H1 (cell line): Measurements from ENCODE around the gene NTMT1. TPM values are rescaled to one million over a fixed set of nuclear protein-coding genes. Genes with fewer than 3 reads are reported as not detected.
"Not testable (repeated sequence)": the region's sequence is repeated elsewhere in the genome, so short reads cannot be mapped to it uniquely, and the experiment has no call there.

Source experiments
- CTCF ChIA-PET: fragments of 300-600 bp; sonication (Branson Sonifier 250); formaldehyde crosslinking; loops from one replicate; lab custom pipeline; 2021; ENCODE audit not compliant: partially characterized antibody; lab: Charles Lee
- POLR2A ChIA-PET: fragments of 300-600 bp; sonication (Branson Sonifier 250); formaldehyde crosslinking; loops from one replicate; lab custom pipeline; 2021; ENCODE audit warnings: inconsistent platforms; ENCODE audit not compliant: partially characterized antibody; lab: Charles Lee
- DNase-seq, 2 experiments: peaks; one replicate each; pipeline versions ENCODE4 v3.0.0 to v3.0.0-alpha.2; 2010 to 2022; ENCODE audit warnings: low spot score in 2 of 2, low read depth in 1 of 2, mixed read lengths in 1 of 2
- FAIRE-seq: peaks from 2 replicates; lab custom pipeline; 2011; peaks lifted over from hg19 to GRCh38; lab: Jason Lieb, UNC
- H2AFZ ChIP-seq: 2 replicates; pipeline ENCODE4 v1.8.1; 2012; ENCODE audit warnings: low read length, inconsistent platforms
- H2AK5ac ChIP-seq: 2 replicates; pipeline ENCODE4 v1.6.1; 2013; ENCODE audit warnings: low read depth, low read length
- H2BK120ac ChIP-seq: replicated peaks from 2 replicates; pipeline ENCODE3; 2013; ENCODE audit warnings: low read depth, low read length, inconsistent platforms
- H2BK12ac ChIP-seq: 2 replicates; pipeline ENCODE4 v1.6.1; 2013; ENCODE audit warnings: low read depth, low read length
- H2BK15ac ChIP-seq: 2 replicates; pipeline ENCODE4 v1.6.1; 2013; ENCODE audit warnings: low read length
- H2BK20ac ChIP-seq: 2 replicates; pipeline ENCODE4 v1.6.1; 2013; ENCODE audit warnings: low read length
- H2BK5ac ChIP-seq: 2 replicates; pipeline ENCODE4 v1.6.1; 2013; ENCODE audit warnings: low read depth, low read length
- H3K14ac ChIP-seq: 2 replicates; pipeline ENCODE4 v1.6.1; 2013; ENCODE audit warnings: inconsistent platforms; ENCODE audit not compliant: insufficient read length
- H3K18ac ChIP-seq: 2 replicates; pipeline ENCODE4 v1.6.1; 2013; ENCODE audit warnings: low read length; ENCODE audit errors: extremely low read depth
- H3K23ac ChIP-seq: 2 replicates; pipeline ENCODE4 v1.6.1; 2013; ENCODE audit warnings: inconsistent platforms; ENCODE audit not compliant: insufficient read length
- H3K23me2 ChIP-seq: 2 replicates; pipeline ENCODE4 v1.6.1; 2013; ENCODE audit warnings: low read depth, low read length
- H3K27ac ChIP-seq: 2 replicates; pipeline ENCODE4 v1.6.1; 2011; ENCODE audit warnings: low read depth, low read length, inconsistent platforms
- H3K27me3 ChIP-seq, 4 experiments: replicated peaks in 1 of 4; 1 replicate in 1 of 4; 2 replicates in 3 of 4; pipeline versions ENCODE4 v1.6.1 to v1.8.1; 2011 to 2013; ENCODE audit warnings: low read length in 3 of 4, mild to moderate bottlenecking in 3 of 4, inconsistent platforms in 2 of 4, mixed read lengths in 2 of 4, moderate library complexity in 1 of 4; ENCODE audit not compliant: control insufficient read depth in 3 of 4, insufficient read depth in 3 of 4; ENCODE audit errors: extremely low read depth in 1 of 4
- H3K36me3 ChIP-seq, 4 experiments: 2 replicates each; pipeline versions ENCODE4 v1.6.1 to v1.8.1; 2011 to 2013; ENCODE audit warnings: mild to moderate bottlenecking in 4 of 4, low read length in 3 of 4, moderate library complexity in 2 of 4, control low read depth in 1 of 4, inconsistent platforms in 1 of 4; ENCODE audit not compliant: insufficient read depth in 4 of 4, control insufficient read depth in 2 of 4
- H3K4ac ChIP-seq: replicated peaks from 2 replicates; pipeline ENCODE3; 2013; ENCODE audit warnings: low read length, low read depth, mixed read lengths, inconsistent platforms; ENCODE audit not compliant: insufficient read length
- H3K4me1 ChIP-seq, 4 experiments: replicated peaks in 1 of 4; 1 replicate in 1 of 4; 2 replicates in 3 of 4; pipeline versions ENCODE4 v1.6.1 to v1.8.1; 2011 to 2013; ENCODE audit warnings: low read length in 3 of 4, inconsistent platforms in 2 of 4, mixed read lengths in 1 of 4; ENCODE audit not compliant: insufficient read depth in 4 of 4, control insufficient read depth in 3 of 4
- H3K4me2 ChIP-seq, 2 experiments: 2 replicates each; pipeline versions ENCODE4 v1.6.1 to v1.8.1; 2011 to 2013; ENCODE audit warnings: low read depth in 2 of 2, low read length in 2 of 2, control low read depth in 1 of 2, inconsistent platforms in 1 of 2, mild to moderate bottlenecking in 1 of 2; ENCODE audit not compliant: insufficient read depth in 1 of 2
- H3K4me3 ChIP-seq, 4 experiments: fragments of 200-600, 300-600 bp in 1 of 4; sonication (generic), shearing (Covaris generic), sonication (Bioruptor Twin) in 1 of 4; 2 replicates each; pipeline versions ENCODE4 v1.5.1 to v1.8.1; 2011 to 2016; ENCODE audit warnings: low read length in 4 of 4, low read depth in 3 of 4, control low read depth in 2 of 4, inconsistent platforms in 2 of 4, mild to moderate bottlenecking in 2 of 4, mixed read lengths in 1 of 4, moderate library complexity in 1 of 4; ENCODE audit not compliant: insufficient read depth in 2 of 4; ENCODE audit errors: extremely low read depth in 1 of 4
- H3K56ac ChIP-seq: replicated peaks from 2 replicates; pipeline ENCODE3; 2013; ENCODE audit warnings: low read depth, mild to moderate bottlenecking, mixed read lengths, low read length, inconsistent platforms; ENCODE audit not compliant: insufficient read length
- H3K79me1 ChIP-seq: 2 replicates; pipeline ENCODE4 v1.6.1; 2013; ENCODE audit warnings: low read depth, low read length, control low read depth
- H3K79me2 ChIP-seq, 2 experiments: 2 replicates each; pipeline versions ENCODE4 v1.6.1 to v1.8.1; 2012 to 2013; ENCODE audit warnings: low read length in 2 of 2, mild to moderate bottlenecking in 2 of 2, inconsistent platforms in 1 of 2; ENCODE audit not compliant: insufficient read depth in 2 of 2, control insufficient read depth in 1 of 2
- H3K9ac ChIP-seq, 4 experiments: replicated peaks in 1 of 4; 1 replicate in 1 of 4; 2 replicates in 3 of 4; pipeline versions ENCODE4 v1.6.1 to v1.8.1; 2011 to 2013; ENCODE audit warnings: low read depth in 3 of 4, low read length in 3 of 4, control low read depth in 2 of 4, mild to moderate bottlenecking in 2 of 4, moderate library complexity in 2 of 4, inconsistent platforms in 1 of 4; ENCODE audit errors: extremely low read depth in 1 of 4
- H3K9me3 ChIP-seq, 2 experiments: 2 replicates each; pipeline versions ENCODE4 v1.6.1 to v1.8.1; 2012 to 2013; ENCODE audit warnings: mild to moderate bottlenecking in 2 of 2, moderate library complexity in 2 of 2, control low read depth in 1 of 2, inconsistent platforms in 1 of 2, low read depth in 1 of 2, low read length in 1 of 2, mixed read lengths in 1 of 2; ENCODE audit not compliant: insufficient read depth in 2 of 2
- H4K20me1 ChIP-seq, 2 experiments: replicated peaks in 1 of 2; 2 replicates each; pipeline versions ENCODE3 to v1.8.1; 2011 to 2013; ENCODE audit warnings: inconsistent platforms in 2 of 2, low read length in 2 of 2, mild to moderate bottlenecking in 1 of 2; ENCODE audit not compliant: insufficient read depth in 2 of 2, control insufficient read depth in 1 of 2
- H4K5ac ChIP-seq: 2 replicates; pipeline ENCODE4 v1.6.1; 2013; ENCODE audit warnings: low read length, low read depth, mixed read lengths, inconsistent platforms; ENCODE audit not compliant: insufficient read length
- H4K8ac ChIP-seq: 2 replicates; pipeline ENCODE4 v1.8.0; 2013; ENCODE audit warnings: mild to moderate bottlenecking, moderate library complexity, low read length, inconsistent platforms; ENCODE audit not compliant: insufficient read depth; ENCODE audit errors: extremely low read depth
- H4K91ac ChIP-seq: replicated peaks from 2 replicates; pipeline ENCODE3; 2013; ENCODE audit warnings: low read length, mixed read lengths, inconsistent platforms; ENCODE audit not compliant: insufficient read length
- WGBS, 2 experiments: shearing (Covaris generic) in 1 of 2; methylation state at CpG; one replicate each; pipeline versions ENCODE4 v1.1.6 to v1.1.7; 2013 to 2015; ENCODE audit warnings: low lambda C conversion rate in 2 of 2, mixed read lengths in 2 of 2, inconsistent platforms in 1 of 2, low coverage in 1 of 2, missing lambda C conversion rate in 1 of 2; ENCODE audit not compliant: insufficient replicate concordance in 2 of 2, insufficient coverage in 1 of 2, insufficient read length in 1 of 2; ENCODE audit errors: extremely low coverage in 1 of 2, missing lambda C conversion rate in 1 of 2; 5-methylcytosine and 5-hydroxymethylcytosine counted together
- polyA plus RNA-seq, 7 experiments: library from polyadenylated mRNA; depleted of rRNA in 3 of 7; stranded (reverse) in 5 of 7; unstranded in 2 of 7; fragments of >200 nt in 5 of 7; fragments of 200-250 nt in 2 of 7; gene quantifications; 1 replicate in 5 of 7; 2 replicates in 1 of 7; 4 replicates in 1 of 7; pipeline versions ENCODE4 v1.2.1 to v1.2.3, GENCODE V29; 2011 to 2013; ENCODE audit warnings: missing spikeins in 2 of 7, mixed read lengths in 2 of 7
- total RNA-seq: library from RNA; stranded (reverse); fragmentation: NEBNext Ultra II Directional; extraction: Animal tissue kit (Norgen Biotek cat#: 25700); gene quantifications from 2 replicates; pipeline ENCODE4 v1.2.1, GENCODE V29; 2021

Gene NTMT1
- total and polyA plus RNA-seq, 2 of the 8 experiments (the other 6 are each of a cell fraction or from before 2014, with no cell fraction given) = 66.8 to 70.2 TPM

DNA sequence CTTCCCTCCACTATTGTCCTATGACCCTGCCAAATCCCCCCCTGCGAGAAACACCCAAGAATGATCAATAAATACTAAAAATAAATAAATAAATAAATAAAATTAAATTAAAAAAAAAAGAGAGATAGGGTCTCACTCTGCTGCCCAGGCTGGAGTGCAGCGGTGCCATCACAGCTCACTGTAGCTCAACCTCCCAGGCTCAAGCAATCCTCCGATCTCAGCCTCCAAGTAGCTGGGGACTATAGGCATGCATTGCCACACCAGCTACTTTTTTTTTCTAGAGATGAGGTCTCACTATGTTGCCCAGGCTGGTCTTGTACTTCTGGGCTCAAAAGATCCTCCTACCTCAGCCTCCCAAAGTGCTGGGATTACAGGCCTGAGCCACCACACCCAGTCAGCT, 36.3 kb downstream of the NTMT1 start:
- not testable (repeated sequence) for H3K4me1 ChIP-seq, H4K20me1 ChIP-seq

More for the DNA sequence above, 36.3 kb downstream of the NTMT1 start:
- H3K4me2 ChIP-seq, H3K23me2 ChIP-seq, H3K9me3 ChIP-seq, H4K91ac ChIP-seq, FAIRE-seq, H3K9ac ChIP-seq, H3K27ac ChIP-seq, H3K79me2 ChIP-seq, H4K8ac ChIP-seq, H3K18ac ChIP-seq, H3K14ac ChIP-seq, H3K23ac ChIP-seq, H3K56ac ChIP-seq, H2BK120ac ChIP-seq, H2BK5ac ChIP-seq, POLR2A ChIA-PET, H2AFZ ChIP-seq, H4K5ac ChIP-seq, H2BK12ac ChIP-seq, H3K4ac ChIP-seq, H2BK15ac ChIP-seq, H2AK5ac ChIP-seq, H3K36me3 ChIP-seq, H3K79me1 ChIP-seq, H3K4me3 ChIP-seq, H2BK20ac ChIP-seq, DNase-seq: not testable (repeated sequence)
- WGBS, 2 experiments = 81% methylated on average over 3 of the region's 3 CpGs; no CpG with 5 or more reads in 1 of the 2 experiments
- CTCF ChIA-PET = interaction anchor here (0.6 to 3.8 kb wide), 14 partner anchors 8 to 564 kb away, joined by 3 to 14 read pairs (median 3); partner anchors contain the start of gene ASB6
- peaks cover 9 to 30% (median 21%) of the 10 kb centered on the region in 4 experiments for H3K27me3 ChIP-seq
